H9 (cell line): Measurements from ENCODE around the gene MALL. TPM values are rescaled to one million over a fixed set of nuclear protein-coding genes. Genes with fewer than 3 reads are reported as not detected.

Source experiments
- DNase-seq: peaks from one replicate; pipeline ENCODE4 v3.0.0-alpha.2; 2017
- H2AFZ ChIP-seq: one replicate; pipeline ENCODE4 v1.6.1; 2013; ENCODE audit warnings: mild to moderate bottlenecking, low read length, control low read depth, moderate library complexity
- H2AK5ac ChIP-seq: 2 replicates; pipeline ENCODE4 v1.6.1; 2013; ENCODE audit warnings: low read length, control low read depth, mixed read lengths; ENCODE audit not compliant: insufficient read length
- H2BK120ac ChIP-seq: one replicate; pipeline ENCODE4 v1.6.1; 2013; ENCODE audit warnings: low read depth, mild to moderate bottlenecking, low read length, control low read depth, inconsistent platforms; ENCODE audit not compliant: poor library complexity, severe bottlenecking
- H2BK12ac ChIP-seq: 2 replicates; pipeline ENCODE4 v1.6.1; 2013; ENCODE audit warnings: low read length, control low read depth, mixed read lengths, low read depth; ENCODE audit not compliant: insufficient read length
- H2BK15ac ChIP-seq: 2 replicates; pipeline ENCODE4 v1.6.1; 2013; ENCODE audit warnings: low read depth, low read length, control low read depth
- H2BK20ac ChIP-seq: one replicate; pipeline ENCODE4 v1.6.1; 2013; ENCODE audit warnings: low read depth, mild to moderate bottlenecking, low read length, control low read depth, inconsistent platforms; ENCODE audit not compliant: poor library complexity, severe bottlenecking
- H2BK5ac ChIP-seq: 2 replicates; pipeline ENCODE4 v1.6.1; 2013; ENCODE audit warnings: low read length, control low read depth, mixed read lengths; ENCODE audit not compliant: insufficient read length
- H3K14ac ChIP-seq: 2 replicates; pipeline ENCODE4 v1.6.1; 2013; ENCODE audit warnings: low read length, control low read depth; ENCODE audit not compliant: insufficient read depth
- H3K18ac ChIP-seq: 2 replicates; pipeline ENCODE4 v1.6.1; 2013; ENCODE audit warnings: low read depth, mild to moderate bottlenecking, mixed read lengths, low read length, control low read depth; ENCODE audit not compliant: insufficient read length
- H3K23ac ChIP-seq: 2 replicates; pipeline ENCODE4 v1.6.1; 2013; ENCODE audit warnings: low read length, control low read depth, mixed read lengths, low read depth; ENCODE audit not compliant: insufficient read length
- H3K23me2 ChIP-seq: 2 replicates; pipeline ENCODE4 v1.6.1; 2013; ENCODE audit warnings: low read depth, mild to moderate bottlenecking, mixed read lengths, low read length, control low read depth; ENCODE audit not compliant: insufficient read length, poor library complexity, severe bottlenecking
- H3K27ac ChIP-seq: 2 replicates; pipeline ENCODE4 v1.5.1; 2013; ENCODE audit warnings: low read length, control low read depth, mixed read lengths, low read depth; ENCODE audit not compliant: insufficient read length
- H3K27me3 ChIP-seq: 2 replicates; pipeline ENCODE4 v1.6.1; 2013; ENCODE audit warnings: low read length, control low read depth, inconsistent platforms; ENCODE audit not compliant: insufficient read depth
- H3K4ac ChIP-seq: 2 replicates; pipeline ENCODE4 v1.6.1; 2013; ENCODE audit warnings: low read depth, mild to moderate bottlenecking, control low read depth, inconsistent platforms, low read length, moderate library complexity
- H3K4me1 ChIP-seq: 2 replicates; pipeline ENCODE4 v1.6.1; 2013; ENCODE audit warnings: low read length, control low read depth, inconsistent platforms; ENCODE audit not compliant: insufficient read depth
- H3K4me2 ChIP-seq: 2 replicates; pipeline ENCODE4 v1.6.1; 2013; ENCODE audit warnings: low read length, control low read depth, mixed read lengths; ENCODE audit not compliant: insufficient read length, insufficient read depth
- H3K56ac ChIP-seq: 2 replicates; pipeline ENCODE4 v1.6.1; 2013; ENCODE audit warnings: low read depth, mild to moderate bottlenecking, mixed read lengths, low read length, control low read depth; ENCODE audit not compliant: insufficient read length
- H3K79me1 ChIP-seq: 2 replicates; pipeline ENCODE4 v1.6.1; 2013; ENCODE audit warnings: low read depth, mild to moderate bottlenecking, moderate library complexity, low read length, control low read depth, inconsistent platforms; ENCODE audit not compliant: insufficient read depth, poor library complexity, severe bottlenecking
- H3K79me2 ChIP-seq: 2 replicates; pipeline ENCODE4 v1.6.1; 2013; ENCODE audit warnings: low read length, control low read depth, inconsistent platforms; ENCODE audit not compliant: insufficient read depth
- H3K9ac ChIP-seq: 2 replicates; pipeline ENCODE4 v1.6.1; 2013; ENCODE audit warnings: low read length, control low read depth, mixed read lengths; ENCODE audit not compliant: insufficient read length; ENCODE audit errors: extremely low read depth
- H3K9me3 ChIP-seq: one replicate; pipeline ENCODE4 v1.6.1; 2013; ENCODE audit warnings: low read depth, low read length, inconsistent platforms; ENCODE audit not compliant: control insufficient read depth
- H3T11ph ChIP-seq: one replicate; pipeline ENCODE4 v1.6.1; 2013; ENCODE audit warnings: mild to moderate bottlenecking, low read length, control low read depth, inconsistent platforms
- H4K20me1 ChIP-seq: one replicate; pipeline ENCODE4 v1.6.1; 2013; ENCODE audit not compliant: control insufficient read depth, insufficient read length, insufficient read depth
- H4K5ac ChIP-seq: 2 replicates; pipeline ENCODE4 v1.6.1; 2013; ENCODE audit warnings: low read depth, mild to moderate bottlenecking, mixed read lengths, low read length, control low read depth; ENCODE audit not compliant: insufficient read length
- H4K8ac ChIP-seq: replicated peaks from 2 replicates; pipeline ENCODE4 v1.6.1; 2013; ENCODE audit warnings: low read length, control low read depth, mixed read lengths, low read depth; ENCODE audit not compliant: insufficient read length
- H4K91ac ChIP-seq: 2 replicates; pipeline ENCODE4 v1.6.1; 2013; ENCODE audit warnings: low read depth, mild to moderate bottlenecking, moderate library complexity, mixed read lengths, low read length, control low read depth; ENCODE audit not compliant: insufficient read length
- H3K27ac Mint-ChIP-seq, 3 experiments: 2 replicates in 2 of 3; 3 replicates in 1 of 3; pipeline ENCODE4 v1.8.0; 2020 to 2021; ENCODE audit warnings: mixed read lengths in 3 of 3, mild to moderate bottlenecking in 1 of 3, moderate library complexity in 1 of 3
- H3K27me3 Mint-ChIP-seq: 2 replicates; pipeline ENCODE4 v1.8.0; 2021; ENCODE audit warnings: low read depth, mild to moderate bottlenecking, moderate library complexity, mixed read lengths
- H3K36me3 Mint-ChIP-seq, 3 experiments: 2 replicates in 2 of 3; 3 replicates in 1 of 3; pipeline ENCODE4 v1.8.0; 2020 to 2021; ENCODE audit warnings: low read depth in 3 of 3, mixed read lengths in 3 of 3; ENCODE audit not compliant: insufficient read depth in 1 of 3
- H3K4me1 Mint-ChIP-seq, 2 experiments: 2 replicates each; pipeline ENCODE4 v1.8.0; 2020; ENCODE audit warnings: mixed read lengths in 2 of 2
- H3K4me3 Mint-ChIP-seq, 2 experiments: 2 replicates in 1 of 2; 3 replicates in 1 of 2; pipeline ENCODE4 v1.8.0; 2020 to 2021; ENCODE audit warnings: mild to moderate bottlenecking in 2 of 2, mixed read lengths in 2 of 2, moderate library complexity in 1 of 2
- H3K9me3 Mint-ChIP-seq, 2 experiments: 2 replicates in 1 of 2; 3 replicates in 1 of 2; pipeline ENCODE4 v1.8.0; 2020; ENCODE audit warnings: mild to moderate bottlenecking in 2 of 2, mixed read lengths in 2 of 2, moderate library complexity in 1 of 2
- CTCF ChIP-seq: fragments of 200-600 bp; sonication (generic); conservative IDR thresholded peaks from 3 replicates; pipeline ENCODE4 v1.8.0; 2021; ENCODE audit warnings: antibody characterized with exemption, mild to moderate bottlenecking
- WGBS: extraction: QIAGEN DNeasy Blood & Tissue Kit; methylation state at CpG from one replicate; pipeline ENCODE4 v1.1.7; 2013; ENCODE audit warnings: missing lambda C conversion rate, low lambda C conversion rate, mixed read lengths; ENCODE audit not compliant: insufficient read length; ENCODE audit errors: extremely low coverage; 5-methylcytosine and 5-hydroxymethylcytosine counted together
- long read RNA-seq: library from polyadenylated mRNA; unstranded; transcript quantifications from one replicate; pipeline ENCODE4 v2.0.0, GENCODE V29; 2020
- total RNA-seq: library from RNA; stranded (reverse); gene quantifications from 2 replicates; pipeline ENCODE4 v1.2.1, GENCODE V29; 2021

Gene MALL
- 5.0 and 5.5 TPM in 2 replicates for total RNA-seq
- long read RNA-seq, partial matches to known transcripts = 0 of 3 reads
- long read RNA-seq, other reads (novel, unspliced or antisense) = 0 of 3 reads

GRCh38 chr2:110115291-110116032, at the start of gene MALL:
MALL (minus strand) TSS chr2:110115822; CDS start chr2:110115792, 30 bp downstream.
- Histone ChIP-seq H3K18ac (no peak within 1 kb of the TSS), H4K8ac (no peak within 1 kb of the TSS), H3K9me3 (no peaks in the 10 kb centered on the region), H3K27me3 (peaks cover 8% of the 10 kb centered on the region; the same call in 1 of the 2 replicates), H3K23me2 (peaks cover 9% of the 10 kb centered on the region), H3K27ac (no peak within 1 kb of the TSS), H3K56ac (no peak within 1 kb of the TSS), H3K9ac (no peak within 1 kb of the TSS), H3K4ac (no peak within 1 kb of the TSS), H3K79me1 (no peaks in the 10 kb centered on the region), H2BK20ac (no peak within 1 kb of the TSS), H4K20me1 (no peaks in the 10 kb centered on the region), H2AK5ac (no peak within 1 kb of the TSS), H3K14ac (no peak within 1 kb of the TSS), H2BK120ac (no peak within 1 kb of the TSS), H4K91ac (no peak within 1 kb of the TSS), H2BK15ac (no peak within 1 kb of the TSS), H2BK5ac (no peak within 1 kb of the TSS), H3K4me1 (peaks cover 3% of the 10 kb centered on the region; the same call in 1 of the 2 replicates), H3T11ph (no peak within 1 kb of the TSS), H3K79me2 (no peaks in the 10 kb centered on the region), H3K4me2 (peak within 1 kb of the TSS; percentile 51), H4K5ac (no peak within 1 kb of the TSS), H3K23ac (no peak within 1 kb of the TSS), H2BK12ac (no peak within 1 kb of the TSS), H2AFZ (no peak within 1 kb of the TSS)
- no CpG with 5 or more reads among the region's 62 CpGs for WGBS
- peaks cover 88% of the 10 kb centered on the region for H3K27me3 Mint-ChIP-seq
- H3K4me1 Mint-ChIP-seq = peaks cover 10 to 15% of the 10 kb centered on the region in 2 experiments
- no peaks in the 10 kb centered on the region; a peak in 1 of 7 replicates for H3K36me3 Mint-ChIP-seq
- peaks cover 0 to 2% of the 10 kb centered on the region in 2 experiments; a peak in 1 of 5 replicates for H3K9me3 Mint-ChIP-seq
- H3K4me3 Mint-ChIP-seq = peak within 1 kb of the TSS; percentile 53 to 76
- no peak for TF ChIP-seq CTCF
- no peak within 1 kb of the TSS for H3K27ac Mint-ChIP-seq
- peak; percentile 51 for DNase-seq
